ENCODE measurements around the gene HS3ST3A1. TPM values are rescaled to one million over a fixed set of nuclear protein-coding genes. Genes with fewer than 3 reads are reported as not detected.
A peak's percentile ranks its signal among the peaks of the same experiment; 100 is the strongest.

HS3ST3A1 gene
- 1 to 10 TPM; 2.1 to 6.5 TPM for total RNA-seq
- polyA plus RNA-seq, result 1 to 10 TPM in 1 of 2 donors, under 1 TPM in 1; 0.40 to 2.9 TPM

- TF ChIP-seq ATF3 (IDR thresholded peaks at IDR 0.05), result no peak
- Histone ChIP-seq H3K9ac (ENCODE audit: low read depth in 1 of 2, low read length in 2 of 2) (peak within 1 kb of the TSS in 1 of 2 donors; percentile 13), H3K27me3 (ENCODE audit: control insufficient read depth in 4 of 4, insufficient read depth in 4 of 4, low read length in 3 of 4) (peaks cover 0 to 7% (median under 1%) of the 10 kb centered on the region in 4 donors), H3K36me3 (ENCODE audit: control insufficient read depth in 4 of 4, insufficient read depth in 3 of 4, low read depth in 1 of 4, low read length in 3 of 4) (no peaks in the 10 kb centered on the region), H3K4me1 (ENCODE audit: control insufficient read depth in 4 of 4, insufficient read depth in 4 of 4, low read length in 3 of 4) (peaks cover 14 to 19% (median 17%) of the 10 kb centered on the region in 4 donors), H3K4me3 (ENCODE audit: low read depth in 1 of 3, low read length in 3 of 3) (peak within 1 kb of the TSS; percentile 41 to 64 (median 58)), H3K27ac (ENCODE audit: low read depth in 1 of 2, low read length in 2 of 2) (peak within 1 kb of the TSS in 1 of 2 donors; percentile 64), H3K9me3 (ENCODE audit: control insufficient read depth in 4 of 4, low read length in 3 of 4) (no peaks in the 10 kb centered on the region)
- DNase-seq (ENCODE audit: low spot score), result peak; percentile 47
- 3% methylated on average over 61 of the region's 61 CpGs for WGBS
Observed at GRCh38 chr17:13601776-13602551, at the start of gene HS3ST3A1. Gene HS3ST3A1 (minus strand): TSS chr17:13601929. CDS start chr17:13601129, 800 bp downstream.

DNA sequence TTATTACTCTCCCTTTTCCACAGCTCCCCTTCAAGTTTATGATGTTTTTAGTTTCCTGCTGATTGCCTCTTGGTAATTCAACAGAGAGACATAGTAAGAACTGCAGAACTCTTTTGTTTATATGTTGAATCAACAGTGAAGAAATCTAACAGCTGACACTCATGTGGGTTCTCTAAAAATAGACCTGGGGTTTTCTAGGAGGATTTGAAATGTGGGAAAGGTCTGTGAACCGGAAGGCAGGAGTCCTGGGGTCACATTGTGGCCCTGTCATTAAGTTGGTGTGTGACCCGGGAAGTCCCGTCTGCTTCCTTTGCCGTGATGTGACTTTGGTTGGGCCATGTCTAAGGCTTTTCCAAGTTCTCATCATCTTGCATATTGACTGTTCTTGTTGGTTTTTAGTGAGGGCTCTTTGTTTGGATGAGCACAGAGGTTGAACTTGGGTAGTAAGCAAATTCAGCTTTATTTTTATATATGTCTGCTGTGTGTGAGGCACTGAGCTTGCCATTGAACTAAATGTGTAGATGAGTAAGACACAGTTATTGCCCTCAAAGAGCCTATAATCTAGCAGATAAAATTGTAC lies 48.5 kb upstream of the HS3ST3A1 start:
- WGBS, result 75% methylated on average over 4 of the region's 4 CpGs
- Histone ChIP-seq H3K27me3 (ENCODE audit: control insufficient read depth in 4 of 4, insufficient read depth in 4 of 4, low read length in 3 of 4) (no peaks in the 10 kb centered on the region), H3K9me3 (ENCODE audit: control insufficient read depth in 4 of 4, low read length in 3 of 4) (no peaks in the 10 kb centered on the region), H3K4me3 (ENCODE audit: low read depth in 1 of 3, low read length in 3 of 3) (no peak overlapping the region), H3K27ac (ENCODE audit: low read depth in 1 of 2, low read length in 2 of 2) (no peak overlapping the region), H3K36me3 (ENCODE audit: control insufficient read depth in 4 of 4, insufficient read depth in 3 of 4, low read depth in 1 of 4, low read length in 3 of 4) (no peaks in the 10 kb centered on the region), H3K9ac (ENCODE audit: low read depth in 1 of 2, low read length in 2 of 2) (no peak overlapping the region), H3K4me1 (ENCODE audit: control insufficient read depth in 4 of 4, insufficient read depth in 4 of 4, low read length in 3 of 4) (no peaks in the 10 kb centered on the region)
- DNase-seq (ENCODE audit: low spot score), result no peak
- TF ChIP-seq ZBTB33 (IDR thresholded peaks at IDR 0.05), result no peak
- TF ChIP-seq RXRA (IDR thresholded peaks at IDR 0.05), result peak in 1 of 2 donors; percentile 10
- peak; percentile 91 for TF ChIP-seq NR2F2 (IDR thresholded peaks at IDR 0.05)

- H3K27ac ChIP-seq (ENCODE audit: low read depth in 1 of 2, low read length in 2 of 2), result no peak overlapping the region
- no peaks in the 10 kb centered on the region for H3K36me3 ChIP-seq (ENCODE audit: control insufficient read depth in 4 of 4, insufficient read depth in 3 of 4, low read depth in 1 of 4, low read length in 3 of 4)
- no peaks in the 10 kb centered on the region for H3K27me3 ChIP-seq (ENCODE audit: control insufficient read depth in 4 of 4, insufficient read depth in 4 of 4, low read length in 3 of 4)
- no peak for DNase-seq (ENCODE audit: low spot score)
- 73% methylated on average over 6 of the region's 6 CpGs for WGBS
- TF ChIP-seq FOXA1 (IDR thresholded peaks at IDR 0.05), result no peak
- TF ChIP-seq MAX (IDR thresholded peaks at IDR 0.05), result no peak
- no peak for TF ChIP-seq EGR1 (IDR thresholded peaks at IDR 0.05; ENCODE audit: low read depth in 2 of 2)
- no peak for TF ChIP-seq RXRA (IDR thresholded peaks at IDR 0.05)
- no peaks in the 10 kb centered on the region for H3K9me3 ChIP-seq (ENCODE audit: control insufficient read depth in 4 of 4, low read length in 3 of 4)
- no peaks in the 10 kb centered on the region for H3K4me1 ChIP-seq (ENCODE audit: control insufficient read depth in 4 of 4, insufficient read depth in 4 of 4, low read length in 3 of 4)
- no peak overlapping the region for H3K4me3 ChIP-seq (ENCODE audit: low read depth in 1 of 3, low read length in 3 of 3)
- no peak overlapping the region for H3K9ac ChIP-seq (ENCODE audit: low read depth in 1 of 2, low read length in 2 of 2)
Observed at GRCh38 chr17:13647543-13648021, 45.9 kb upstream of the HS3ST3A1 start.

DNA sequence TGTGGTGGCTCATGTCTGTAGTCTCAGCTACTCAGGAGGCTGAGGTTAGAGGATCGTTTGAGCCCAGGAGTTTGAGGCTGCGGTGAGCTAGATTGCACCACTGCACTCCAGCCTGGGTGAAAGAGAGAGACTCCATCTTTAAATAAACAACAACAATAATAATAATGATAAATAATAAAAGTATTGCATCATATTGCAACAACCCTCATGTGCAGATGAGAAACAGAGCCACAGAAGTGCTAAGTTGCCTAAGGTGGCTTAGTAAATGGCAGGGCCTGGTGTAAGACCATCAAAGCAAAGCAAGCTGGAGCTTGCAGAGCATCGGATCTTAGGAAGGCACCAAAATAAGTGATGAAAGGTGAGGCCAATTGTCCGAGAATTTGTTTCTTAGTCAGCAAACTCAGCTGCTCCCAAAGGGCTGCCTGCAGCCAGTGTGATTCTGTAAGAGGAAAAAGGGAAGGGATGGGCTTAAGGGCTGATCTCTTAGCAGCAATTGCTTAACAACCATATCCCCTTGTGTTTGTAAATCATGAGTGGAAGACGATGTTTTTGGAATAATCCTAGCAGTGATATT lies 45.3 kb upstream of the HS3ST3A1 start:
- Histone ChIP-seq H3K4me1 (ENCODE audit: control insufficient read depth in 4 of 4, insufficient read depth in 4 of 4, low read length in 3 of 4) (no peaks in the 10 kb centered on the region), H3K4me3 (ENCODE audit: low read depth in 1 of 3, low read length in 3 of 3) (no peak overlapping the region), H3K27ac (ENCODE audit: low read depth in 1 of 2, low read length in 2 of 2) (no peak overlapping the region), H3K27me3 (ENCODE audit: control insufficient read depth in 4 of 4, insufficient read depth in 4 of 4, low read length in 3 of 4) (no peaks in the 10 kb centered on the region), H3K9me3 (ENCODE audit: control insufficient read depth in 4 of 4, low read length in 3 of 4) (no peaks in the 10 kb centered on the region), H3K9ac (ENCODE audit: low read depth in 1 of 2, low read length in 2 of 2) (no peak overlapping the region), H3K36me3 (ENCODE audit: control insufficient read depth in 4 of 4, insufficient read depth in 3 of 4, low read depth in 1 of 4, low read length in 3 of 4) (no peaks in the 10 kb centered on the region)
- DNase-seq (ENCODE audit: low spot score), result no peak
- 81% methylated on average over 5 of the region's 5 CpGs for WGBS
- no peak for TF ChIP-seq RAD21 (IDR thresholded peaks at IDR 0.05)
- no peak for TF ChIP-seq ZBTB33 (IDR thresholded peaks at IDR 0.05)
- no peak for TF ChIP-seq HNF4A (conservative IDR thresholded peaks at IDR 0.05)
- TF ChIP-seq EGR1 (IDR thresholded peaks at IDR 0.05; ENCODE audit: low read depth in 2 of 2), result no peak
- no peak for TF ChIP-seq FOXA2 (IDR thresholded peaks at IDR 0.05)
